HG02981 (cell line): Measurements from ENCODE around the gene ACP3.
"Not testable (repeated sequence)": the region's sequence is repeated elsewhere in the genome, so short reads cannot be mapped to it uniquely, and the experiment has no call there.

ENCODE experiments used
- ATAC-seq: cut with Tn5 transposase; IDR thresholded peaks from one replicate; pipeline ENCODE4 v1.9.1; 2021; ENCODE audit warnings: mild to moderate bottlenecking, moderate library complexity; ENCODE audit not compliant: unreplicated experiment

ACP3 gene

DNA sequence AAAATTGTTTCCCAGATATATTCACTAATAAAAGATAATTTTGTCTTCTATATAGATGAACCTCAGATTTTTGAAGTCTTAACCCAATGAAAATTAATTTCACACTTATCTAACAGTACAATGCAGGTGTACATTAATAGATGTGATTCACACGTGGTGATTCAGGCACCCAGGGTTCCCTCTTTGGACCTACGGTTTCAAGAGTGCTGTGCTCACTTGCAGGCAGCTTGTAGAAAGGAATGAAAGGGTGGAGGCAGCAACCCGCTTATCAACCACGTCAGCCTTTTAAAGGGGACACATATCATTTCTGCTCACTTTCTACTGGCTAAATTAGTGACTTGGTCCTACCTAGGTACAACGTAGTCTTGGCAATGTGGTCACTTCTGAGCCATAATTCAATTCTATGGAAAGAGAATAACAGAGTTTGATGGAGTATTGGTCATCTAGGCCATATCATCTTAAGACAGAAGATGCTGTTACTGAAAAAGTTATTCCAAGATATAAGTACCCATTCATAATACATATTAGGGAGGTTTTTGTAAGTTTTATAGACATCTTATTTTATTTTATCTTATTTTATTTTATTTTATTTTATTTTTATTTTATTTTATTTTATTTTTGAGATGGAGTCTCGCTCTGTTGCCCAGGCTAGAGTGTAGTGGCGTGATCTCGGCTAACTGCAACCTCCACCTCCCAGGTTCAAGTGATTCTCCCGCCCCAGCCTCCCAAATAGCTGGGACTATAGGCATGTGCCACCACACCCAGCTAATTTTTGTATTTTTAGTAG, 37.9 kb downstream of the ACP3 start:
- no peak for ATAC-seq

DNA sequence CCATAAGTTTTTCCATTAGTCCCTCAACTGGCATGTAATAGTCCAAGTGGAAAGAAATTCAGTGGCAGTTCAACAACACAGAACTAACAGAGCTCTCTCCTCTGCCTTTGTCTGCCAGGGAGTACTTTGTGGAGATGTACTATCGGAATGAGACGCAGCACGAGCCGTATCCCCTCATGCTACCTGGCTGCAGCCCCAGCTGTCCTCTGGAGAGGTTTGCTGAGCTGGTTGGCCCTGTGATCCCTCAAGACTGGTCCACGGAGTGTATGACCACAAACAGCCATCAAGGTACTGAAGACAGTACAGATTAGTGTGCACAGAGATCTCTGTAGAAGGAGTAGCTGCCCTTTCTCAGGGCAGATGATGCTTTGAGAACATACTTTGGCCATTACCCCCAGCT, 39.4 kb downstream of the ACP3 start:
- ATAC-seq, result no peak

DNA sequence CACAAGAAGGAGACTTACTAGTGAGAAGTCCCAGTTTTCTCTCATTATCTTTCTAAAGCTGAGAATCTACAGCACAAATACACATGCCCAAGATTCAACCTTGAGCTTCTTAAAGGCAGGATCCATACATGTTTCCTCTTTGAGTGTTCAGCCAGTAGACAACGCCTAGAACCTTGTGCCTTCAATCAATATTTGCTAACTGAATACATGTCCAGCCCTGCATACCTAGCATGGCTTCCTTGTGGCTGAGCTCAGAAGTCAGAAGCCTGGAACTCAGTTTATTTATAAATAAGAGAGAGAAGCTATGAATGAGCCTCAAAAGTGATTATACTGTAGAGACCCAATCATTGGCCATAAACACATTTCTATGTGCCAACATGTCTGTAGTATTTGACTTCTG, 43.5 kb downstream of the ACP3 start:
- ATAC-seq, result no peak

DNA sequence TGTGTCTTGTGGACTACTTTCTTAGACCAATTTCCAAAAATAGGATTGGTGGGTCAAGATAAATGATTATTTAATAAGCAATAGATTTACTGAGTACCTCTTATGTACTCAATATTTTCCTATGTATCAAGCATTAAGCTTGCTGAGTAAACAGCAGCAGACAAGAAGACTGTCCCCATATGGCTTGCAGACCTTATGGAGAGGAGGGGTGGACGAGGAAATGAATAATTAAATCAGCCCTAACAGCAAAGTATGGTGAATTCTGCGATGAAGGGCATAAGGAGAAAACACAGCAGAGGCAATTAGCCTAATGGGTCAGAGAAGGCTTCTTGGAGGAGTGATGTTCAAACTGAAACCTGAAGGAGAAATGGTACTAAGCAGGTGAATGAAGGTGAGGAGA, 45.1 kb downstream of the ACP3 start:
- ATAC-seq, result no peak

DNA sequence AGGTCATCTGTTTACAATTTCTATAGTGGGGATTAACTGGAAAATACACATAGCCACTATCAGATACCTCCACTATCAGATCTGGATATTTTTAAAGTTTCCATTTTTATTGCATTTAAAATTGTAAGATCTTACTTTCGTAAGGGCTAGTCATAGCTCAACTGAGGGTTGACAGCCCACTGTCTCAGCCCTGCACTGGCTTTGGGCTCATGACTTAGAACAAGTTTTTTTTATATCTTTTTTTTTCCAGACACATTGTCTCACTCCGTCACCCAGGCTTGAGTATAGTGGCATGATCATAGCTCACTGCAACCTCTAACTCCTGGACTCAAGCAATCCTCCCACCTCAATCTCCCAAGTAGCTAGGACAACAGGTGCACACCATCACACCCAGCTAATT, 51.3 kb downstream of the ACP3 start:
- no peak for ATAC-seq

DNA sequence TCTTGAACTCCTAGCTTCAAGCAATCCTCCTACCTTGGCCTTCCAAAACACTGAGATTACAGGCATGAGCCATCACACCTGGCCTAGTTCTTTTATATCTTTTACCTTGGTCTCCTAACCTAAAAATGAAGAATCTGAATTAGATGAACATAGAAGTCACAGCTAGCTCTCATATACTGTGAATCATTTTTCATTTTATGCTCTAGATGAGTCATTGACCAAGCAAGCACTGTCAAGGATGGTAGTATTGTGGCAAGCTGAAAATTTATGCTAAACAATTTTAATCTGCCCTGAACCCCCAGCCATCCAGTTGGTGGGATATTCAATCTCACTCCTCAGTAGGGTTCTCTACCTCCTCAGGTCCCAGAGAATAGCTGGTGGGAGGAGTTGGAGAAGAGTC, 51.8 kb downstream of the ACP3 start:
- ATAC-seq, result no peak

DNA sequence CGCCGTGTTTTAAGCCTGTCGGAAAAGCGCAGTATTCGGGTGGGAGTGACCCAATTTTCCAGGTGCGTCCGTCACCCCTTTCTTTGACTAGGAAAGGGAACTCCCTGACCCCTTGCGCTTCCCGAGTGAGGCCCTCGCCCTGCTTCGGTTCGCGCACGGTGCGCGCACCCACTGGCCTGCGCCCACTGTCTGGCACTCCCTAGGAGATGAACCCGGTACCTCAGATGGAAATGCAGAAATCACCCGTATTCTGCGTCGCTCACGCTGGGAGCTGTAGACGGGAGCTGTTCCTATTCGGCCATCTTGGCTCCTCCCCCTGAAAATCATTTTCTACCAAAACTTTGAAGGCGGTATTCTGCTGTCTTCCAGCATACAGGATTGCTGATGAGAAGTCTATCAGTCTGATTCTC, 59.7 kb downstream of the ACP3 start:
- ATAC-seq, result not testable (repeated sequence)

DNA sequence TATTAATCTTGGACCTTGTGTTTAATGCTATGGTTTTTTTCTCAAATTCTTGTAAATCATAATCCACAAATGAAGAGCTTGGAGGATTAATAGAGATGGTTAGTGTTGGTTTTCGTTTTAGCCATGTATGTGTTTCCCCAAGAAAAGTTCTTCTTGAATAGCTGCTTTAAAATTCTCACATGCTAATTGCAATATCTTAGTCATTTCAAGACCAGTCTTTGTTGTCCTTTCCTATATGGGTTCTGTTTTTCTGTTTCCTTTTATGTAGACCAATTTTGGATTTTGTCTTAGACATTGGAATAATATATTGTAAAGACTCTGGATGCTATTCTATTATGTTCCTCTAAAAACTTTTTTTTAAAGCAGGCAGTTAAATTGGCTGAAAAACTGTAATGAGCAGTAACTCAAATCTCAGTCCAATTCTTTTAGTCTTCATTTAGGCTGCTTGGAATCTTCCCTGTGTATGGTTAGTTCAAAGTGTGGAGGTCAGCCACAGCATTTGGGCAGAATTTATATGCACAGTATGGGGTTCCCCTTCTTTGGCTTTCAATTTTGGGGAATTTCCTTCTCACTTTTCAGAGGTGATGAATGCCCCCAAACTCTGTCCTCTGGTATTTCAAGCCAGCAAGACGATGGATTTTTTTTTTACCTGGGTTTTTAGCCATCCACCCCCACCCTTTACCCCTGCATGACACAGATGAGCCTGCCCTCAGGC, 61.0 kb downstream of the ACP3 start:
- no peak for ATAC-seq

DNA sequence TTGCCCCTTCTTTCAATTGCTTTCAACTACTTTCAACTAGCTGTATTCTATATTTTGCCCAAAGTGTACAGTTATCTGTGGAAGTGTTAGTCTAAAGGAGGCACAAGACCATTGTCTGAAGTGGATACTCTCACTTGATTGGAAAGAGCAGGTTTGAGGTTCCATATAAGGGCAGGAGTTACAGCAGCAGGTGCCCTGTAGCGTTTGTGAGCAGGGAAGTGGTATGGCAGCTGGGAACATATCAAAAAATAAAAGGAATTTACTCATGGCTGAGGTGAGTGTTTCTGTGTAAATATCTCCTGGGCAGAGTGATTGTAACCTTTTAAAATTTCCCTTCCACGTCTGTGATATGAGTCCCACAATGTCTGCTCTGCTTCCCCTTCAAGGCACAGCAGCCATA, 61.6 kb downstream of the ACP3 start:
- no peak for ATAC-seq

DNA sequence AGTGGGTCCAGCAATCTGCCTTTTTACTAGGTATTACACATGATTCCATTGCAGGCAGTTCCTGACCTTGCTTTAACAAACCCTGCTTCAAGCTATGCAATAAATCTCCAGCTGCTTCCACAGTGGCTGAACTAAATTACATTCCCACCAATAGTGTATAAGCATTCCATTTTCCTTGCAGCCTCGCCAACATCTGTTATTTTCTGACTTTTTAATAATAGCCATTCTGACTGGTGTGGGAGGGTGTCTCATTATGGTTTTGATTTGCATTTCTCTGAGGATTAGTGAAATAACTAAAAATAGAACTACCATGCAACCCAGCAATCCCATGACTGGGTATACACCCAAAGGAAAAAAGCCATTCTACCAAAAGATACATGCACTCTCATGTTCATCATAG, 63.7 kb downstream of the ACP3 start:
- no peak for ATAC-seq

DNA sequence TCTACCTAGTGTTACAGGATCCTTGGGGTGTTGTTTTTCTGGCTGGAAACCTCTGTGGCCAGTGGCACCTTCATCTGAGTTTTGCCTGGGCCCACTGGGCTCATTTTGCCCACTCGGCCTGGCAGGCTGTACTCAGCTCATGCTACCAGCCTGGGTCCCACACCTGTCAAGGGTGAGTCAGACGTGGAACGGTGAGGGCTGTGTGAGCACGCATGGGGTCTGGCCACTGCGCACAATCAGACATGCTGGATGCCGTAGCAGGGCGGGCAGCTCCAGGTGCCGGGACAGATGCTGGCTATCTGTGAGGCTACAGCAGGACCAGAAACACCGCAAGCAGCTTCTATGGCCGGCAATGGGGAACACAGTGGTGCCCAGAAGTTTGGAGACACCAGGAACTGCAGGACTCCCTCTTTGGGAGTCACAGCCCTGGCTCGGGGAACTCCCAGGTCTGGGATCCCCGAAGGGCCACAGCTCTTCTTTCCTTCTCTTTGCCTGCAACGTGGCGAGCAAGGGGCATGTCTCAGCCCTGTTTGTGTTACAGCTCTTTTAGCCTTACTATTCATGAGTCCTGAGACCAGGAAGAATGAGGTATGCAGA, 64.2 kb downstream of the ACP3 start:
- ATAC-seq, result no peak

DNA sequence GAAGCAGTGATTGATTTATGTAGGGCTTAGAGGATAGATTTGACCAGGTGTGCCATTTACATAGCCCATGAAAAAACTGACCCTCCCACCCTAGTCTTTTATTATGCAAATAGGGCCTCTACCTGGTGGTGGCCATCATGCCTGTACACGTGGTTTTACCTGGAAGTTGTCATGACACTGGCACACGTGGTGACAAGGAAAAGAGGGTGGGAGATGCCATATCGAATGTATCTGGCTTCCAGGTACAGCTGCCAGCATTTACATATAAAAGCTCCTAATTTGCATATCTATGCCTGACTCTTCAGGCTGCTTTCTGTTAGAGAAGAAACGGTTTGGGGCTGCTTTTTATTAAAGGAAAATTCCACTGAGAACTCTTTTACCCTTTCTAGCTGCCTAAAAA, 65.1 kb downstream of the ACP3 start:
- no peak for ATAC-seq

DNA sequence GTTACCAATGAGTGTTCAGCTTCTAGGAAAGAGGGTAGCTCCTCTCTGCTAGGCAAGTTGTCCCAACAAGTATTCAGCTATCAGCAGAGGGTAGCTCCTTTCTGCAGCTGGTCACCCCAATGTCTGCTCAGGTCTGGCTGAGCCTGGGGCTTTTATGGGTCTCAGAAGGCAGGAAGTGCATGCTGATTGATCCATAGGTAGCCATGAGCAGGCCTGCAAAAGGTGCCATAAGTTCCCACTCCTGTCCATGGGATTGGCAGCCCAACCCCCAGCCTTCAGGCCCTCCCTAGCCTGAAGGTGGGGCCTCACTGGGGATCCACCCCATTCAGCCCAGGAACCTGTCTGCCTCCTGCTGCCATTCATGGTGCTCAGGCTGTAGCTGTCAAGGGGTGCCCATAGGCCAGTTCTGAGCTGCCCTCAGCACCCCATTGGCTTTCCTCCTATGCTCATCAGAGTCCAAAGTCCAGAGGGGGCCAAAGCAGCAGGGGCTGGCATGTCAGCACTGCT, 65.5 kb downstream of the ACP3 start:
- no peak for ATAC-seq

DNA sequence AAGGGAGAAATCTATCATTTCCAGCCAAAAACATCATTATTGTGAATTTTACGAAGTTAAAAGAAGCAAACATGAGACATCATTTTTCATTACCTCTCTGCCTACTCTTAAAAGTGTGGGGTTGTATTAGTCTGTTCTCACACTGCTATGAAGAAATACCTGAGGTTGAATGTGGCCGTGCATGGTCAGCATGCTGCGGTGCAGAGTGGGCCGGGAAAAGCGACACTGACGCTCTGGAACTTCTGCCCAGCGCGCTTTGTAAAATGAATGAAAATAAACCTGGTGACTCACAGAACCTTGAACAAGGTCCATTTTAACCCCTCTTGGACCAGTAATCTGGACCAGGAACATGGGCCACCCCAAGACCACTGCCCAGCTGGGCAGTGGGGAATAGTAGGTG, 69.1 kb downstream of the ACP3 start:
- no peak for ATAC-seq

DNA sequence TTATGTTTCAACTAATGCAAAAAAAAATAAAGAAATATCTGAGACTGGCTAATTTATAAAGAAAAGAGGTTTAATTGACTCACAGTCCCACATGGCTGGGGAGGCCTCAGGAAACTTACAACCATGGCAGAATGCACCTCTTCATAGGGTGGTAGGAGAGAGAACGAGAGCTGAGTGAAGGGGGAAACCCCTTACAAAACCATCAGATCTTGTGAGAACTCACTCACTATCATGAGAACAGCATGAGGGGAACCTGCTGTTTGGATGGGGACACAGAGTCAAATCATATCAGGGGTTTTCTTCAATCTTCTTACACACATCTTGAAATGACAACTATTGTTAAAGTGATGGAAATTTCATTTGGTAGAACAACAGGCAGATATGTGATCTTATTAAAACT, 75.5 kb downstream of the ACP3 start:
- not testable (repeated sequence) for ATAC-seq

DNA sequence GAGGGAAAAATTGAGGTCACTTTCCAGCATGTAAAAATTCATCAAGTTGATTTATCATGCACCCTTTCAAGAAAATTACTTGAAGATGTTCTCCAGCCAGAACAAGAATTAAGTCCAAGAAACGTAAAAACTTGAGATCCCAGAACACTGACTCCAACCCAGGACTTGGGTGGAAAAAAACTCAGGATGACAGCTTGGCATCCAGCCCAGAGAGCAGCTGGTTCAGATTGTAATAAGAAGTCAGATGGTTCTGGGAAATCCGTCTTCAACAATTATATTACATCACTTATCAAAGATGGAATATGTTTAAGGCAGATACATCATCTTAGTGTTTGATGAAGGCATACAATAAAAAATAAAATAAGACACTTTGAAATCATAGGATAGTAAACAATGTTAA, 77.1 kb downstream of the ACP3 start:
- no peak for ATAC-seq

DNA sequence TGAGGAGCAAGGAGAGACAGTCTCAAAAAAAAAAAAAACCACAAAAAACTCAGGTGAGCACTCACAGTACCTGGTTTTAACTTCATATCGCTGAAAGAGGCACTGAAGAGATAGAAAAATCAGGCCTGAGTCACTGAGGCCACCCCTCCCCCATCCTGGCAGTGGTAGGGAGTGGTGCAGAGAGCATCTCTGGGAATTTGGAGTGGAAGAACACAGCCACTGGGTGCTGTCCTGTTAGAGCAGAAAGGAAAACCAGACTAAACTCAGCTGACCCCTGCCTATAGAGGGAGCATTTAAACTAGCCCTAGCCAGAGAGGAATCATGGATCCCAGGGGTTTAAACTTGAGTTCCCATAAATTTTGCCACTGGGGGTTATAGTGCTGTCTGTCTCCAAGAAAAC, 77.9 kb downstream of the ACP3 start:
- no peak for ATAC-seq

DNA sequence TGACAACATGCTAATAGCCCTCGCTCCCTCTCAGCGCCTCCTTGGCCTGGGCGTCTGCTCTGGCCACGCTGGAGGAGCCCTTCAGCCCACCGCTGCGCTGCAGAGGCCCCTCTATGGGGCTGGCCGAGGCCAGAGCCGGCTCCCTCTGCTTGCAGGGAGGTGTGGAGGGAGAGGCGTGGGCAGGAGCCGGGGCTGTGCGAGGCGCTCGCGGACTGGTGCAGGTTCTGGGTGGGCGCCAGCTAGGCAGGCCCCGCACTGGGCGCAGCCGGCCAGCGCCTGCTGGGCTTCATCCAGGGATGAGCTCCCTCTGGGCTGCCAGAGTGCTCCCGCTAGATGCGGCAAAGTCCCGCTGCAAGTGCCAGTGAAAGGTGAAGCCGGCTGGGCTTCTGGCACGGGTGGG, 79.0 kb downstream of the ACP3 start:
- ATAC-seq, result no peak

DNA sequence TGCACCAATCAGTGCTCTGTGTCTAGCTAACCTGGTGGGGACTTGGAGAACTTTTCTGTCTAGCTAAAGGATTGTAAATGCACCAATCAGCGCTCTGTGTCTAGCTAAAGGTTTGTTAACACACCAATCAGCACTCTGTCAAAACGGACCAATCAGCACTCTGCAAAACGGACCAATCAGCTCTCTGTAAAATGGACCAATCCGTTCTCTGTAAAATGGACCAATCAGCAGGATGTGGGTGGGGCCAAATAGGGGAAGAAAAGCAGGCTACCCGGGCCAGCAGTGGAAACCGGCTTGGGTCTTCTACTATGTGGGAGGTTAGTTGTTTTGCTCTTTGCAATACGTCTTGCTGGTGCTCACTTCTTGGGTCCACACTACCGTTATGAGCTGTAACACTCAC, 79.6 kb downstream of the ACP3 start:
- not testable (repeated sequence) for ATAC-seq

DNA sequence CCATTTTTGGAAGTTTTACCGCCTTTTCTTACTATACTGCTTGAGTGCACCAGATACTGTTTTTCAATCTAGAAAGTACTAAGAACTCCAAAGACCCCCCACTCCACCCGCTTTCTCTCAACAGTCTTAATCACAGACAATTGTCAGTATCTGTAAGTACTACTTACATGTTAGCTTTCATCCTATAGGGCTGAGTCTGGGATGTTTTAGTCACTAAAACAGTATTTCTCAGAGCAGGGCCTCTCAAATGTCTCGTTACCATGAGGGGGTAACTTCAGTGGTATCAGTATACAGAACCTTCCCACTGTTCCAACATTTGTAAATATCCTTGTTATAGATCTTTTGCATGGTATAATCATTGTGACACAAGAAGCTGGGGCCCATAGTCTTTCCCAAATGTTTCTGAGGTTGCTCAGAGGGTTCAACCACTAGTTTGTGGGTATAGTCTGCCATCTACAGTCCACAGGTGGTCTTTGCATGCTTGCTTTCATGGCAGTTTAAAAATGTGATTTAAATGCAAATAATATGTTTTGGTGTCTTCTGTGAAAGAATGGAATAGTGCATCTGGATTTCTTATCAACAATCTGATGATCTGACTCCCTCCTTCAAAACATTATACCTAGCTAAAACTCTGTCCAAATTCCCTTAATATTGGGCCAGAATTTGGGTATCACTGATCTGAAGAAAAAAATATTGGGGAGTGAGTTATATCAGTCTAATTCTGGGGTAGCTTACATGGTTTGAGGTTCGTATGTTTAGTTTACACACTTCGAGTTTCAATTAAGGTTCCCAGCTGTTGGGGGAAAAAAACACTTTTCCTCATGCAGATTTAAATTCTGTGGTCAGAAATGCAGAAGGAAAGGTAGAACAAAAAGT, 82.1 kb downstream of the ACP3 start:
- ATAC-seq, result no peak

DNA sequence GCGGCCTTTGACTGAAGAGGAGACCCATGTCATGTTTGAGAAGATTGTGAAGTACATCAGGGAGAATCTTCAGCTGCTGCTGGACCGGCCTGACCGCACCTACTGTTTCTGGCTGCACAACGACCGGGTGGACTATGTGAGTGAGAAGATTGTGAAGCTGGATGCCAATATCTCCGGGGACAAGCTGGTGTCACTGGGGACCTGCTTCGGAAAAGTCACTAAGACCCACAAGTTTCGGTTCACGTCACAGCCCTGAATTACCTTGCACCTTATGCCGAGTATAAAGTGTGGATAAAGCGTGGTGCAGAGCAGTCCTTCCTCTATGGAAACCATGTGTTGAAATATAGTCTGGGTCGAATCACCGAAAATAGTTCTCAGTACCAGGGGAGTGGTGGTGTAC, 84.0 kb downstream of the ACP3 start:
- no peak for ATAC-seq
